ENCODE measurements around the gene SNRNP40.

Gene SNRNP40

GRCh38 chr1:31296486-31297276, at the start of gene SNRNP40, which contains the start of gene ZCCHC17:
SNRNP40 (minus strand) TSS chr1:31296788; CDS start chr1:31296751, 37 bp downstream.
ZCCHC17 (plus strand) TSS chr1:31297032; CDS start chr1:31310099, 13,067 bp downstream.
- DNase-seq (ENCODE audit: low read depth), result peak; percentile 99
- H3K4me3 ChIP-seq (ENCODE audit: low read depth, low read length), result peak within 1 kb of the TSS; percentile 80
- TF ChIP-seq CTCF (IDR thresholded peaks at IDR 0.05; ENCODE audit: control insufficient read depth, extremely low read depth, insufficient read depth), result peak; percentile 33

GRCh38 chr1:31345635-31346034, 49.0 kb upstream of the SNRNP40 start:
- no peak for TF ChIP-seq CTCF (IDR thresholded peaks at IDR 0.05; ENCODE audit: control insufficient read depth, extremely low read depth, insufficient read depth)
- DNase-seq (ENCODE audit: low read depth), result no peak
- H3K4me3 ChIP-seq (ENCODE audit: low read depth, low read length), result no peak overlapping the region

GRCh38 chr1:31344503-31344902, 47.9 kb upstream of the SNRNP40 start:
- DNase-seq (ENCODE audit: low read depth), result no peak
- H3K4me3 ChIP-seq (ENCODE audit: low read depth, low read length), result no peak overlapping the region
- no peak for TF ChIP-seq CTCF (IDR thresholded peaks at IDR 0.05; ENCODE audit: control insufficient read depth, extremely low read depth, insufficient read depth)

GRCh38 chr1:31336687-31337467, 40.3 kb upstream of the SNRNP40 start:
- no peak for TF ChIP-seq CTCF (IDR thresholded peaks at IDR 0.05; ENCODE audit: control insufficient read depth, extremely low read depth, insufficient read depth)
- no peak for DNase-seq (ENCODE audit: low read depth)
- no peak overlapping the region for H3K4me3 ChIP-seq (ENCODE audit: low read depth, low read length)

- H3K4me3 ChIP-seq (ENCODE audit: low read depth, low read length), result no peak overlapping the region
- DNase-seq (ENCODE audit: low read depth), result peak; percentile 58
- peak; percentile 67 for TF ChIP-seq CTCF (IDR thresholded peaks at IDR 0.05; ENCODE audit: control insufficient read depth, extremely low read depth, insufficient read depth)
These were observed 38.4 kb upstream of the SNRNP40 start for GRCh38 chr1:31335007-31335406.

GRCh38 chr1:31327381-31327780, 30.8 kb upstream of the SNRNP40 start:
- TF ChIP-seq CTCF (IDR thresholded peaks at IDR 0.05; ENCODE audit: control insufficient read depth, extremely low read depth, insufficient read depth), result no peak
- DNase-seq (ENCODE audit: low read depth), result no peak

More at GRCh38 chr1:31327381-31327780, 30.8 kb upstream of the SNRNP40 start:
- no peak overlapping the region for H3K4me3 ChIP-seq (ENCODE audit: low read depth, low read length)

Data from LNCaP clone FGC (cell line).